AG08396 (cell line): Measurements from ENCODE around the gene SHOX.
A peak's percentile ranks its signal among the peaks of the same experiment; 100 is the strongest.
"Not testable (repeated sequence)": the region's sequence is repeated elsewhere in the genome, so short reads cannot be mapped to it uniquely, and the experiment has no call there.

Source experiments
- DNase-seq: peaks from one replicate; pipeline ENCODE4 v3.0.0; 2012; ENCODE audit warnings: low spot score, mixed read lengths

Gene SHOX

GRCh38 chrX:621705-622503 lies 8.7 kb upstream of the SHOX start:
- no peak for DNase-seq

- DNase-seq, result not testable (repeated sequence)
Observed at GRCh38 chrX:622802-623201, 7.8 kb upstream of the SHOX start.

- DNase-seq, result peak; percentile 12
Observed at GRCh38 chrX:623268-623598, 7.4 kb upstream of the SHOX start.

- DNase-seq, result peak; percentile 18
Observed at GRCh38 chrX:623599-624315, 6.8 kb upstream of the SHOX start.

- DNase-seq, result no peak
Observed at GRCh38 chrX:625137-625691, 5.4 kb upstream of the SHOX start.

- not testable (repeated sequence) for DNase-seq
Observed at GRCh38 chrX:626047-626446, 4.5 kb upstream of the SHOX start.

- no peak for DNase-seq
Observed at GRCh38 chrX:626745-627509, 3.7 kb upstream of the SHOX start.

GRCh38 chrX:627510-627981 lies 3.0 kb upstream of the SHOX start:
- DNase-seq, result no peak

- DNase-seq, result no peak
Observed at GRCh38 chrX:627995-628394, 2.6 kb upstream of the SHOX start.

GRCh38 chrX:629230-630006 lies 1.2 kb upstream of the SHOX start:
- DNase-seq, result no peak

- no peak for DNase-seq
Observed at GRCh38 chrX:630007-630611, 482 bp upstream of the SHOX start.

GRCh38 chrX:631802-632365 lies 1.3 kb downstream of the SHOX start:
- no peak for DNase-seq

- no peak for DNase-seq
Observed at GRCh38 chrX:632366-633042, 1.9 kb downstream of the SHOX start.

GRCh38 chrX:633043-633984 lies 2.7 kb downstream of the SHOX start:
- DNase-seq, result no peak

GRCh38 chrX:633985-634958 lies 3.7 kb downstream of the SHOX start:
- no peak for DNase-seq

GRCh38 chrX:635428-636090 lies 5.0 kb downstream of the SHOX start:
- DNase-seq, result no peak

- DNase-seq, result no peak
Observed at GRCh38 chrX:636981-637659, 6.5 kb downstream of the SHOX start.
